ENCODE data around the gene ABHD6. TPM values are rescaled to one million over a fixed set of nuclear protein-coding genes. Genes with fewer than 3 reads are reported as not detected.

ABHD6 gene
- total and polyA plus RNA-seq, 9 of the 15 experiments (the other 6 are each of a cell fraction or from before 2014, with no cell fraction given) = 0.53 to 3.6 (median 2.5) TPM

- TF ChIP-seq GABPA (tag; conservative IDR thresholded peaks at IDR 0.05; ENCODE audit: low read depth) (no peak), E2F5 (CRISPR knock-in tag; IDR thresholded peaks at IDR 0.05) (no peak), SNIP1 (IDR thresholded peaks at IDR 0.05; ENCODE audit: low read depth) (no peak), CHD2 (IDR thresholded peaks at IDR 0.05; ENCODE audit: low read depth, low read length) (no peak), RBBP5 (IDR thresholded peaks at IDR 0.05; ENCODE audit: borderline replicate concordance, insufficient read depth, low read length, poor library complexity, severe bottlenecking) (no peak), CCAR2 (IDR thresholded peaks at IDR 0.05; ENCODE audit: low read depth, low read length) (no peak), NFRKB (IDR thresholded peaks at IDR 0.05; ENCODE audit: low read depth) (no peak), ZBTB5 (IDR thresholded peaks at IDR 0.05) (no peak), MLLT1 (IDR thresholded peaks at IDR 0.05) (no peak), STAT5B (CRISPR knock-in tag; IDR thresholded peaks at IDR 0.05) (no peak), MCM5 (IDR thresholded peaks at IDR 0.05; ENCODE audit: low read depth) (no peak), FOXJ3 (CRISPR knock-in tag; IDR thresholded peaks at IDR 0.05) (no peak), SIN3A (IDR thresholded peaks at IDR 0.05; ENCODE audit: borderline replicate concordance in 2 of 2, control insufficient read depth in 1 of 2, low read depth in 2 of 2, low read length in 2 of 2) (no peak), TEAD1 (CRISPR knock-in tag; IDR thresholded peaks at IDR 0.05) (no peak)
- H2AFZ ChIP-seq (ENCODE audit: low read depth, low read length) = no peak overlapping the region
- H3K9ac ChIP-seq (ENCODE audit: insufficient read depth in 1 of 2, low read depth in 2 of 2, low read length in 2 of 2) = no peak overlapping the region
- no peaks in the 10 kb centered on the region for H3K36me3 ChIP-seq (ENCODE audit: control insufficient read depth, insufficient read depth, low read length)
- H4K20me1 ChIP-seq (replicated peaks; ENCODE audit: control insufficient read depth, insufficient read depth, low read length) = no peaks in the 10 kb centered on the region
- ChIA-PET POLR2A (interaction anchor here (0.8 to 1.7 kb wide), 2 partner anchors 17 to 20 kb away, joined by 3 to 4 read pairs; no protein-coding TSS in a partner anchor), CTCF (ENCODE audit: low intra/inter-chr PET ratio) (no interaction called here)
- no peak overlapping the region for H3K27ac ChIP-seq (ENCODE audit: extremely low read depth, low read depth, low read length)
- H3K4me2 ChIP-seq (ENCODE audit: insufficient read depth, low read length) = no peak overlapping the region
- no peaks in the 10 kb centered on the region for H3K9me1 ChIP-seq (ENCODE audit: control insufficient read depth, insufficient read depth, low read length)
- peaks cover 16 to 25% of the 10 kb centered on the region in 2 experiments; a peak in 4 of 5 replicates for H3K4me1 ChIP-seq (replicated peaks in 1 of 2; ENCODE audit: control insufficient read depth in 2 of 2, insufficient read depth in 2 of 2, low read length in 2 of 2)
- FAIRE-seq = no peak
- no peak for DNase-seq (ENCODE audit: extremely low read depth in 1 of 4, low spot score in 3 of 4)
- H3K79me2 ChIP-seq (ENCODE audit: control insufficient read depth, insufficient read depth, low read length) = no peaks in the 10 kb centered on the region
- H3K27me3 ChIP-seq (ENCODE audit: control insufficient read depth in 2 of 2, insufficient read depth in 2 of 2, low read length in 2 of 2) = no peaks in the 10 kb centered on the region
- ATAC-seq = no peak
- no peak overlapping the region for H3K4me3 ChIP-seq
- WGBS (ENCODE audit: insufficient coverage, low coverage, missing lambda C conversion rate) = 13% methylated on average over 4 of the region's 4 CpGs
- intact Hi-C loops (cut with micrococcal nuclease) (no loop called here), in situ Hi-C loops (cut with MboI) (no loop called here)
- BruUV-seq (replicated peaks) = no TSS peak
- no peaks in the 10 kb centered on the region for H3K9me3 ChIP-seq (replicated peaks; ENCODE audit: control insufficient read depth, insufficient read depth, low read depth, low read length)
Observed at GRCh38 chr3:58234516-58234931, 3.1 kb upstream of the ABHD6 start.

Measured in K562 (cell line).